ENCODE measurements around the gene C2CD4D.

GRCh38 chr1:151867765-151868411 is 28.3 kb upstream of the C2CD4D start:
- TF ChIP-seq CTCF (IDR thresholded peaks at IDR 0.05; ENCODE audit: low read length) (no peak), EZH2 (optimal IDR thresholded peaks at IDR 0.05; ENCODE audit: low read depth, low read length) (no peak), EZH2phosphoT487 (IDR thresholded peaks at IDR 0.05; ENCODE audit: low read length) (no peak)

Data from MM.1S (cell line).